ENCODE data around the gene FSTL3. TPM values are rescaled to one million over a fixed set of nuclear protein-coding genes. Genes with fewer than 3 reads are reported as not detected.
A peak's percentile ranks its signal among the peaks of the same experiment; 100 is the strongest.

Gene FSTL3
- total and polyA plus RNA-seq, 2 of the 8 experiments (the other 6 are each of a cell fraction or from before 2014, with no cell fraction given): 8.1 to 11.8 TPM

DNA sequence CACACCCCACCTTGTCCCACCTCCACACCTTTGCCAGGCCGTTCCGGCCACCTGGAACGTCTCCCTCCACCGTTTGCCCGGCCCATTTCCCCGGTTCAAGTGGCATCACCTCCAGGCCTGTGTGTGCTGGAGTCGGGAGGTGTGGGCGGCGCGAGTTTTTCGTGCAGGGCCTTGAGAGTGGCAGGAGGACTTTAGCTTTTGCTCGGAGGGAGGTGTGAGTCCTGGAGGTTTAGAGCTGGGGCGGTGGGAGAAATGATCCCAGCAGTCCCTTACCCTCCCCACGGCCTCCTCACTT lies 28.2 kb downstream of the FSTL3 start:
- Histone ChIP-seq H4K5ac (ENCODE audit: insufficient read length, low read depth, low read length) (no peak overlapping the region), H3K36me3 (ENCODE audit: control insufficient read depth in 2 of 4, insufficient read depth in 4 of 4, low read length in 3 of 4) (no peaks in the 10 kb centered on the region), H4K91ac (replicated peaks; ENCODE audit: insufficient read length, low read length) (peak overlapping the region; percentile 91), H3K9me3 (ENCODE audit: insufficient read depth in 2 of 2, low read depth in 1 of 2, low read length in 1 of 2) (no peaks in the 10 kb centered on the region), H3K27me3 (replicated peaks in 1 of 4; ENCODE audit: control insufficient read depth in 3 of 4, extremely low read depth in 1 of 4, insufficient read depth in 3 of 4, low read length in 3 of 4) (no peaks in the 10 kb centered on the region), H2BK15ac (ENCODE audit: low read length) (peak overlapping the region; percentile 92; the same call in 1 of the 2 replicates), H3K9ac (replicated peaks in 1 of 4; ENCODE audit: extremely low read depth in 1 of 4, low read depth in 3 of 4, low read length in 3 of 4) (no peak overlapping the region), H4K8ac (ENCODE audit: extremely low read depth, insufficient read depth, low read length) (no peak overlapping the region), H3K18ac (ENCODE audit: extremely low read depth, low read length) (peak overlapping the region; percentile 78), H3K79me2 (ENCODE audit: control insufficient read depth in 1 of 2, insufficient read depth in 2 of 2, low read length in 2 of 2) (no peaks in the 10 kb centered on the region), H3K27ac (ENCODE audit: low read depth, low read length) (no peak overlapping the region), H3K4me3 (ENCODE audit: extremely low read depth in 1 of 4, insufficient read depth in 2 of 4, low read depth in 3 of 4, low read length in 4 of 4) (peak overlapping the region; percentile 1 to 59 (median 32); a peak in 7 of 8 replicates), H2BK5ac (ENCODE audit: low read depth, low read length) (peak overlapping the region; percentile 81; the same call in 1 of the 2 replicates), H3K23ac (ENCODE audit: insufficient read length) (no peak overlapping the region), H3K4ac (replicated peaks; ENCODE audit: insufficient read length, low read depth, low read length) (peak overlapping the region; percentile 32), H2AK5ac (ENCODE audit: low read depth, low read length) (no peak overlapping the region), H2BK20ac (ENCODE audit: low read length) (0 out of 2 replicates have a peak overlapping the region, but pooled peaks have one; percentile 34), H3K4me1 (replicated peaks in 1 of 4; ENCODE audit: control insufficient read depth in 3 of 4, insufficient read depth in 4 of 4, low read length in 3 of 4) (peaks cover 0 to 8% (median 3%) of the 10 kb centered on the region in 4 experiments; a peak in 6 of 7 replicates), H2BK120ac (replicated peaks; ENCODE audit: low read depth, low read length) (no peak overlapping the region), H4K20me1 (replicated peaks in 1 of 2; ENCODE audit: control insufficient read depth in 1 of 2, insufficient read depth in 2 of 2, low read length in 2 of 2) (no peaks in the 10 kb centered on the region), H2BK12ac (ENCODE audit: low read depth, low read length) (peak overlapping the region; percentile 60; the same call in 1 of the 2 replicates), H3K4me2 (ENCODE audit: insufficient read depth in 1 of 2, low read depth in 2 of 2, low read length in 2 of 2) (peak overlapping the region; percentile 71 to 100), H3K14ac (ENCODE audit: insufficient read length) (no peak overlapping the region), H3K56ac (replicated peaks; ENCODE audit: insufficient read length, low read depth, low read length) (no peak overlapping the region), H2AFZ (ENCODE audit: low read length) (peak overlapping the region; percentile 100), H3K79me1 (ENCODE audit: low read depth, low read length) (no peaks in the 10 kb centered on the region), H3K23me2 (ENCODE audit: low read depth, low read length) (peaks cover 3% of the 10 kb centered on the region; the same call in 1 of the 2 replicates)
- 42% methylated on average over 14 of the region's 14 CpGs; no CpG with 5 or more reads in 1 of the 2 experiments for whole genome bisulfite sequencing, 2 experiments (ENCODE audit: extremely low coverage in 1 of 2, insufficient coverage in 1 of 2, insufficient read length in 1 of 2, insufficient replicate concordance in 2 of 2, low coverage in 1 of 2, low lambda C conversion rate in 2 of 2, missing lambda C conversion rate in 1 of 2)
- ChIA-PET CTCF (ENCODE audit: partially characterized antibody) (interaction anchor here (0.7 to 3.7 kb wide), 9 partner anchors 25 to 1933 kb away, joined by 3 to 15 read pairs (median 5); partner anchors contain the start of gene FSTL3), POLR2A (ENCODE audit: partially characterized antibody) (interaction anchor here (0.6 to 2.0 kb wide), 8 partner anchors 21 to 158 kb away, joined by 3 to 11 read pairs (median 3); no protein-coding TSS in a partner anchor)
- TF ChIP-seq TBP (IDR thresholded peaks at IDR 0.05; ENCODE audit: low read depth, low read length): no peak
- TF ChIP-seq EP300 (IDR thresholded peaks at IDR 0.05; ENCODE audit: borderline replicate concordance in 1 of 2, low read depth in 2 of 2, low read length in 2 of 2): peak in 1 of 2 experiments; percentile 55; a peak in 1 of 3 replicates
- FAIRE-seq (no peak), DNase-seq (ENCODE audit: low read depth in 1 of 2, low spot score in 2 of 2) (no peak)
